HepG2 (cell line): ENCODE results near the gene AEBP1. TPM values are rescaled to one million over a fixed set of nuclear protein-coding genes. Genes with fewer than 3 reads are reported as not detected.
A peak's percentile ranks its signal among the peaks of the same experiment; 100 is the strongest.

Source experiments
- CENPBD1 ChIP-seq: sonication (generic); formaldehyde crosslinking; IDR thresholded peaks from 2 replicates; pipeline ENCODE4 v1.8.0; 2022; ENCODE audit warnings: missing genetic modification reagents, low read depth, mild to moderate bottlenecking, borderline replicate concordance
- DMAP1 ChIP-seq: IDR thresholded peaks from 2 replicates; pipeline ENCODE4 v1.6.1; 2016
- HNF1B ChIP-seq: sonication (generic); formaldehyde crosslinking; IDR thresholded peaks from 2 replicates; pipeline ENCODE4 v1.5.1; 2020; ENCODE audit warnings: mild to moderate bottlenecking, moderate library complexity, missing genetic modification reagents
- HNF4A ChIP-seq: sonication (generic); formaldehyde crosslinking; IDR thresholded peaks from 2 replicates; pipeline ENCODE4 v1.4.0; 2020; ENCODE audit warnings: missing genetic modification reagents
- ZFP91 ChIP-seq: sonication (generic); formaldehyde crosslinking; IDR thresholded peaks from 2 replicates; pipeline ENCODE4 v1.9.0; 2022; ENCODE audit warnings: missing genetic modification reagents, mild to moderate bottlenecking, borderline replicate concordance
- ZNF235 ChIP-seq: sonication (generic); formaldehyde crosslinking; IDR thresholded peaks from 2 replicates; pipeline ENCODE4 v1.8.1; 2023; ENCODE audit warnings: mild to moderate bottlenecking, missing genetic modification reagents, borderline replicate concordance
- ZNF326 ChIP-seq: sonication (generic); formaldehyde crosslinking; IDR thresholded peaks from 2 replicates; pipeline ENCODE4 v1.4.0; 2020; ENCODE audit warnings: missing genetic modification reagents, borderline replicate concordance
- ZNF569 ChIP-seq: sonication (generic); formaldehyde crosslinking; IDR thresholded peaks from 2 replicates; pipeline ENCODE4 v1.5.0; 2020; ENCODE audit warnings: mild to moderate bottlenecking, missing genetic modification reagents, moderate library complexity, borderline replicate concordance
- ZNF598 ChIP-seq: sonication (generic); formaldehyde crosslinking; IDR thresholded peaks from 2 replicates; pipeline ENCODE4 v1.5.1; 2020; ENCODE audit warnings: mild to moderate bottlenecking, missing genetic modification reagents, borderline replicate concordance
- polyA plus RNA-seq, 8 experiments: library from polyadenylated mRNA; depleted of rRNA in 3 of 8; stranded (reverse) in 7 of 8; unstranded in 1 of 8; fragments of >200 nt; fragmentation: Illumina TruSeq in 4 of 8; extraction: Trizol in 4 of 8; gene quantifications; 2 replicates each; pipeline versions ENCODE4 v1.2.1 to v1.2.3, GENCODE V29; 2011 to 2016; ENCODE audit warnings: low read depth in 4 of 8, missing spikeins in 1 of 8, mixed read lengths in 1 of 8; ENCODE audit not compliant: insufficient read depth in 1 of 8
- total RNA-seq, 5 experiments: library from RNA; depleted of rRNA; stranded (reverse); fragments of >200 nt; fragmentation: Illumina TruSeq; extraction: Trizol; gene quantifications; 2 replicates each; pipeline ENCODE4 v1.2.3, GENCODE V29; 2016; ENCODE audit warnings: low read depth in 1 of 5
- TF ChIP-seq, protein P1 (sequence below): IDR thresholded peaks from 2 replicates; pipeline ENCODE4 v1.6.1; 2016
- TF ChIP-seq, protein P2 (sequence below): fragments of 450-650 bp; IDR thresholded peaks from 2 replicates; pipeline ENCODE4 v1.6.1; 2016
- TF ChIP-seq, protein P3 (sequence below): sonication (generic); formaldehyde crosslinking; conservative IDR thresholded peaks from 2 replicates; pipeline ENCODE4 v1.5.0; 2020; ENCODE audit warnings: missing genetic modification reagents
- TF ChIP-seq, protein P4 (sequence below): sonication (generic); formaldehyde crosslinking; IDR thresholded peaks from 2 replicates; pipeline ENCODE4 v1.4.0; 2020; ENCODE audit warnings: mild to moderate bottlenecking, missing genetic modification reagents
- TF ChIP-seq, protein P5 (sequence below): sonication (generic); formaldehyde crosslinking; IDR thresholded peaks from 2 replicates; pipeline ENCODE4 v1.5.1; 2020; ENCODE audit warnings: missing genetic modification reagents, mild to moderate bottlenecking, borderline replicate concordance

AEBP1 gene
- total and polyA plus RNA-seq, 2 of the 13 experiments (the other 11 are each of a cell fraction or from before 2014, with no cell fraction given), result 0.22 to 0.55 TPM

- TF ChIP-seq, protein P1, sequence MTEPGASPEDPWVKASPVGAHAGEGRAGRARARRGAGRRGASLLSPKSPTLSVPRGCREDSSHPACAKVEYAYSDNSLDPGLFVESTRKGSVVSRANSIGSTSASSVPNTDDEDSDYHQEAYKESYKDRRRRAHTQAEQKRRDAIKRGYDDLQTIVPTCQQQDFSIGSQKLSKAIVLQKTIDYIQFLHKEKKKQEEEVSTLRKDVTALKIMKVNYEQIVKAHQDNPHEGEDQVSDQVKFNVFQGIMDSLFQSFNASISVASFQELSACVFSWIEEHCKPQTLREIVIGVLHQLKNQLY (CRISPR knock-in tag), result peak; percentile 74; the same call in 1 of the 2 replicates
- TF ChIP-seq HNF4A (CRISPR knock-in tag) (no peak), HNF1B (CRISPR knock-in tag) (peak; percentile 85), CENPBD1 (no peak), ZFP91 (CRISPR knock-in tag) (peak; percentile 86), DMAP1 (CRISPR knock-in tag) (peak; percentile 95), ZNF326 (no peak), ZNF235 (CRISPR knock-in tag) (no peak), ZNF598 (CRISPR knock-in tag) (no peak), ZNF569 (CRISPR knock-in tag) (no peak)
- TF ChIP-seq, protein P2, sequence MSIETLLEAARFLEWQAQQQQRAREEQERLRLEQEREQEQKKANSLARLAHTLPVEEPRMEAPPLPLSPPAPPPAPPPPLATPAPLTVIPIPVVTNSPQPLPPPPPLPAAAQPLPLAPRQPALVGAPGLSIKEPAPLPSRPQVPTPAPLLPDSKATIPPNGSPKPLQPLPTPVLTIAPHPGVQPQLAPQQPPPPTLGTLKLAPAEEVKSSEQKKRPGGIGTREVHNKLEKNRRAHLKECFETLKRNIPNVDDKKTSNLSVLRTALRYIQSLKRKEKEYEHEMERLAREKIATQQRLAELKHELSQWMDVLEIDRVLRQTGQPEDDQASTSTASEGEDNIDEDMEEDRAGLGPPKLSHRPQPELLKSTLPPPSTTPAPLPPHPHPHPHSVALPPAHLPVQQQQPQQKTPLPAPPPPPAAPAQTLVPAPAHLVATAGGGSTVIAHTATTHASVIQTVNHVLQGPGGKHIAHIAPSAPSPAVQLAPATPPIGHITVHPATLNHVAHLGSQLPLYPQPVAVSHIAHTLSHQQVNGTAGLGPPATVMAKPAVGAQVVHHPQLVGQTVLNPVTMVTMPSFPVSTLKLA, result peak; percentile 15; the same call in 1 of the 2 replicates
- TF ChIP-seq, protein P3, sequence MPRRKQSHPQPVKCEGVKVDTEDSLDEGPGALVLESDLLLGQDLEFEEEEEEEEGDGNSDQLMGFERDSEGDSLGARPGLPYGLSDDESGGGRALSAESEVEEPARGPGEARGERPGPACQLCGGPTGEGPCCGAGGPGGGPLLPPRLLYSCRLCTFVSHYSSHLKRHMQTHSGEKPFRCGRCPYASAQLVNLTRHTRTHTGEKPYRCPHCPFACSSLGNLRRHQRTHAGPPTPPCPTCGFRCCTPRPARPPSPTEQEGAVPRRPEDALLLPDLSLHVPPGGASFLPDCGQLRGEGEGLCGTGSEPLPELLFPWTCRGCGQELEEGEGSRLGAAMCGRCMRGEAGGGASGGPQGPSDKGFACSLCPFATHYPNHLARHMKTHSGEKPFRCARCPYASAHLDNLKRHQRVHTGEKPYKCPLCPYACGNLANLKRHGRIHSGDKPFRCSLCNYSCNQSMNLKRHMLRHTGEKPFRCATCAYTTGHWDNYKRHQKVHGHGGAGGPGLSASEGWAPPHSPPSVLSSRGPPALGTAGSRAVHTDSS (CRISPR knock-in tag), result no peak
- TF ChIP-seq, protein P4, sequence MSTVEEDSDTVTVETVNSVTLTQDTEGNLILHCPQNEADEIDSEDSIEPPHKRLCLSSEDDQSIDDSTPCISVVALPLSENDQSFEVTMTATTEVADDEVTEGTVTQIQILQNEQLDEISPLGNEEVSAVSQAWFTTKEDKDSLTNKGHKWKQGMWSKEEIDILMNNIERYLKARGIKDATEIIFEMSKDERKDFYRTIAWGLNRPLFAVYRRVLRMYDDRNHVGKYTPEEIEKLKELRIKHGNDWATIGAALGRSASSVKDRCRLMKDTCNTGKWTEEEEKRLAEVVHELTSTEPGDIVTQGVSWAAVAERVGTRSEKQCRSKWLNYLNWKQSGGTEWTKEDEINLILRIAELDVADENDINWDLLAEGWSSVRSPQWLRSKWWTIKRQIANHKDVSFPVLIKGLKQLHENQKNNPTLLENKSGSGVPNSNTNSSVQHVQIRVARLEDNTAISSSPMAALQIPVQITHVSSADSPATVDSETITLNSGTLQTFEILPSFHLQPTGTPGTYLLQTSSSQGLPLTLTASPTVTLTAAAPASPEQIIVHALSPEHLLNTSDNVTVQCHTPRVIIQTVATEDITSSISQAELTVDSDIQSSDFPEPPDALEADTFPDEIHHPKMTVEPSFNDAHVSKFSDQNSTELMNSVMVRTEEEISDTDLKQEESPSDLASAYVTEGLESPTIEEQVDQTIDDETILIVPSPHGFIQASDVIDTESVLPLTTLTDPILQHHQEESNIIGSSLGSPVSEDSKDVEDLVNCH, result peak; percentile 59; the same call in 1 of the 2 replicates
- TF ChIP-seq, protein P5, sequence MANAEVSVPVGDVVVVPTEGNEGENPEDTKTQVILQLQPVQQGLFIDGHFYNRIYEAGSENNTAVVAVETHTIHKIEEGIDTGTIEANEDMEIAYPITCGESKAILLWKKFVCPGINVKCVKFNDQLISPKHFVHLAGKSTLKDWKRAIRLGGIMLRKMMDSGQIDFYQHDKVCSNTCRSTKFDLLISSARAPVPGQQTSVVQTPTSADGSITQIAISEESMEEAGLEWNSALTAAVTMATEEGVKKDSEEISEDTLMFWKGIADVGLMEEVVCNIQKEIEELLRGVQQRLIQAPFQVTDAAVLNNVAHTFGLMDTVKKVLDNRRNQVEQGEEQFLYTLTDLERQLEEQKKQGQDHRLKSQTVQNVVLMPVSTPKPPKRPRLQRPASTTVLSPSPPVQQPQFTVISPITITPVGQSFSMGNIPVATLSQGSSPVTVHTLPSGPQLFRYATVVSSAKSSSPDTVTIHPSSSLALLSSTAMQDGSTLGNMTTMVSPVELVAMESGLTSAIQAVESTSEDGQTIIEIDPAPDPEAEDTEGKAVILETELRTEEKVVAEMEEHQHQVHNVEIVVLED (CRISPR knock-in tag), result peak; percentile 75; the same call in 1 of the 2 replicates
These were observed 19.3 kb downstream of the AEBP1 start, which contains the start of gene POLD2 (continued) for GRCh38 chr7:44123190-44124003.
